GM12878 (cell line): ENCODE data around the gene RAB8A. TPM values are rescaled to one million over a fixed set of nuclear protein-coding genes. Genes with fewer than 3 reads are reported as not detected.

ENCODE experiments used
- BHLHE40 ChIP-seq, 2 experiments: fragments of 450-650 bp in 1 of 2; IDR thresholded peaks; 2 replicates each; pipeline ENCODE4 v1.6.1; 2011 to 2017; ENCODE audit warnings: low read depth in 2 of 2, borderline replicate concordance in 1 of 2, improper control_type of control experiment in 1 of 2, low read length in 1 of 2, mild to moderate bottlenecking in 1 of 2
- CBFB ChIP-seq: IDR thresholded peaks from 2 replicates; pipeline ENCODE4 v1.6.1; 2016; ENCODE audit warnings: antibody characterized with exemption, low read depth
- CREM ChIP-seq: IDR thresholded peaks from 2 replicates; pipeline ENCODE4 v1.6.1; 2014; ENCODE audit warnings: antibody characterized with exemption, low read depth
- DPF2 ChIP-seq: fragments of 450-650 bp; IDR thresholded peaks from 2 replicates; pipeline ENCODE4 v1.6.1; 2017; ENCODE audit warnings: mild to moderate bottlenecking
- EED ChIP-seq: sonication (generic); IDR thresholded peaks from 2 replicates; pipeline ENCODE4 v1.6.1; 2016; ENCODE audit warnings: antibody characterized with exemption, low read depth
- EGR1 ChIP-seq, 2 experiments: IDR thresholded peaks; 1 replicate in 1 of 2; 2 replicates in 1 of 2; pipeline ENCODE4 v1.6.1; 2011 to 2012; ENCODE audit warnings: low read depth in 2 of 2, low read length in 2 of 2, borderline replicate concordance in 1 of 2, mild to moderate bottlenecking in 1 of 2, moderate library complexity in 1 of 2
- EP300 ChIP-seq, 2 experiments: fragments of 150-350 bp in 1 of 2; IDR thresholded peaks; 2 replicates each; pipeline ENCODE4 v1.6.1; 2011 to 2012; ENCODE audit warnings: low read depth in 2 of 2, low read length in 2 of 2, borderline replicate concordance in 1 of 2, improper control_type of control experiment in 1 of 2, inconsistent platforms in 1 of 2; ENCODE audit not compliant: control insufficient read depth in 1 of 2
- FOXM1 ChIP-seq: IDR thresholded peaks from 2 replicates; pipeline ENCODE4 v1.6.1; 2012; ENCODE audit warnings: low read depth, mild to moderate bottlenecking, inconsistent platforms, low read length, moderate library complexity
- MTA2 ChIP-seq: fragments of 450-650 bp; IDR thresholded peaks from 2 replicates; pipeline ENCODE4 v1.6.1; 2016; ENCODE audit warnings: low read depth, mild to moderate bottlenecking, moderate library complexity
- MXI1 ChIP-seq: fragments of 150-350 bp; IDR thresholded peaks from 2 replicates; pipeline ENCODE4 v1.6.1; 2011; ENCODE audit warnings: low read depth, mild to moderate bottlenecking, inconsistent platforms, low read length, improper control_type of control experiment
- NFIC ChIP-seq: IDR thresholded peaks from 2 replicates; pipeline ENCODE4 v1.6.1; 2012; ENCODE audit warnings: low read depth, mild to moderate bottlenecking, inconsistent platforms, low read length, moderate library complexity
- PBX3 ChIP-seq: IDR thresholded peaks from 2 replicates; pipeline ENCODE4 v1.6.1; 2011; ENCODE audit warnings: mild to moderate bottlenecking, low read depth, low read length, moderate library complexity; ENCODE audit not compliant: insufficient replicate concordance
- RAD21 ChIP-seq: IDR thresholded peaks from 2 replicates; pipeline ENCODE4 v1.6.1; 2011; ENCODE audit warnings: mild to moderate bottlenecking, low read depth, low read length, moderate library complexity; ENCODE audit not compliant: insufficient read depth
- RELB ChIP-seq: fragments of 450-650 bp; IDR thresholded peaks from 2 replicates; pipeline ENCODE4 v1.6.1; 2017; ENCODE audit warnings: low read depth, mild to moderate bottlenecking, moderate library complexity
- SP1 ChIP-seq: IDR thresholded peaks from one replicate; pipeline ENCODE4 v1.6.1; 2011; ENCODE audit warnings: low read depth, low read length
- STAT3 ChIP-seq: IDR thresholded peaks from 2 replicates; pipeline ENCODE4 v1.6.1; 2011; ENCODE audit warnings: low read depth, low read length, improper control_type of control experiment
- ZBED1 ChIP-seq: IDR thresholded peaks from 2 replicates; pipeline ENCODE4 v1.6.1; 2016; ENCODE audit warnings: borderline replicate concordance
- ZNF384 ChIP-seq: IDR thresholded peaks from 2 replicates; pipeline ENCODE4 v1.6.1; 2012; ENCODE audit warnings: low read depth, mild to moderate bottlenecking, low read length, improper control_type of control experiment, borderline replicate concordance
- polyA plus RNA-seq, 11 experiments: library from polyadenylated mRNA; depleted of rRNA in 4 of 11; unstranded in 6 of 11; stranded (reverse) in 5 of 11; fragments of >200 nt; fragmentation: Nextera tagmentation in 4 of 11; fragmentation: Illumina TruSeq in 1 of 11; extraction: Ambion mirVana in 4 of 11; extraction: Trizol in 1 of 11; gene quantifications; 1 replicate in 1 of 11; 2 replicates in 10 of 11; pipeline versions ENCODE4 v1.2.1 to v1.2.3, GENCODE V29; 2011 to 2016; ENCODE audit warnings: inconsistent platforms in 2 of 11, missing spikeins in 2 of 11, low read depth in 1 of 11
- total RNA-seq, 4 experiments: library from RNA; depleted of rRNA in 3 of 4; stranded (reverse); fragments of >200 nt in 3 of 4; fragmentation: Illumina TruSeq in 1 of 4; extraction: Trizol in 1 of 4; gene quantifications; 2 replicates each; pipeline versions ENCODE4 v1.2.1 to v1.2.3, GENCODE V29; 2013 to 2021

Gene RAB8A
- total and polyA plus RNA-seq, 10 of the 15 experiments (the other 5 are each of a cell fraction or from before 2014, with no cell fraction given), result 23.9 to 314 (median 185) TPM

GRCh38 chr19:16119075-16119857 is 7.6 kb downstream of the RAB8A start (continued):
- TF ChIP-seq RELB (peak; percentile 76; the same call in 1 of the 2 replicates), ZBED1 (peak; percentile 28; the same call in 1 of the 2 replicates), CREM (peak; percentile 82; the same call in 1 of the 2 replicates), FOXM1 (peak; percentile 80; the same call in 1 of the 2 replicates), CBFB (peak; percentile 78), BHLHE40 (IDR thresholded peaks at IDR 0.05; ENCODE audit: borderline replicate concordance in 1 of 2, low read depth in 2 of 2, low read length in 1 of 2) (peak; percentile 59 to 67; a peak in 3 of 4 replicates), PBX3 (peak; percentile 18), EED (peak; percentile 99), MTA2 (peak; percentile 56; the same call in 1 of the 2 replicates), EP300 (IDR thresholded peaks at IDR 0.05; ENCODE audit: borderline replicate concordance in 1 of 2, control insufficient read depth in 1 of 2, low read depth in 2 of 2, low read length in 2 of 2) (peak; percentile 82 to 85; a peak in 3 of 4 replicates), RAD21 (0 out of 2 replicates have a peak, but pooled peaks have one; percentile 10), STAT3 (peak; percentile 68; the same call in 1 of the 2 replicates), ZNF384 (peak; percentile 91), NFIC (peak; percentile 92), MXI1 (peak; percentile 55), DPF2 (peak; percentile 26; the same call in 1 of the 2 replicates), SP1 (peak; percentile 52), EGR1 (IDR thresholded peaks at IDR 0.05; ENCODE audit: borderline replicate concordance in 1 of 2, low read depth in 2 of 2, low read length in 2 of 2) (peak in 1 of 2 experiments; percentile 70; a peak in 1 of 3 replicates)
